Gastrocnemius medialis (tissue), 4 donors: ENCODE results near the gene CWC15.

ENCODE experiments used
- CTCF ChIP-seq, 5 experiments: fragments of 450-650 bp in 3 of 5; fragments of 200-600 bp in 2 of 5; sonication (generic) in 2 of 5; IDR thresholded peaks in 4 of 5; conservative IDR thresholded peaks in 1 of 5; 1 replicate in 4 of 5; 2 replicates in 1 of 5; pipeline ENCODE4 v1.5.1; 2016 to 2019; ENCODE audit warnings: antibody characterized with exemption in 5 of 5, mild to moderate bottlenecking in 3 of 5, moderate library complexity in 3 of 5
- POLR2A ChIP-seq, 2 donors: fragments of 450-650 bp; IDR thresholded peaks; one replicate each; pipeline ENCODE4 v1.6.1; 2017; ENCODE audit warnings: antibody characterized with exemption in 2 of 2, mild to moderate bottlenecking in 2 of 2, moderate library complexity in 2 of 2

GRCh38 chr11:94946812-94947211, 26.5 kb downstream of the CWC15 start:
- TF ChIP-seq POLR2A (IDR thresholded peaks at IDR 0.05), result no peak
- TF ChIP-seq CTCF (IDR thresholded peaks at IDR 0.05 in 4 of 5, conservative IDR thresholded peaks at IDR 0.05 in 1 of 5), result no peak
